Uterus (tissue), 2 donors: Measurements from ENCODE around the gene MYOZ3.

ENCODE experiments used
- CTCF ChIP-seq, 4 experiments: fragments of 200-600 bp in 2 of 4; fragments of 450-650 bp in 2 of 4; sonication (generic) in 2 of 4; IDR thresholded peaks; one replicate each; pipeline ENCODE4 v1.5.1; 2016 to 2019; ENCODE audit warnings: antibody characterized with exemption in 4 of 4, mild to moderate bottlenecking in 2 of 4, moderate library complexity in 1 of 4
- POLR2A ChIP-seq, 2 donors: fragments of 450-650 bp; IDR thresholded peaks; one replicate each; pipeline ENCODE4 v1.6.1; 2016; ENCODE audit warnings: antibody characterized with exemption in 2 of 2, mild to moderate bottlenecking in 1 of 2, moderate library complexity in 1 of 2

- TF ChIP-seq CTCF (IDR thresholded peaks at IDR 0.05) (no peak), POLR2A (IDR thresholded peaks at IDR 0.05) (no peak)
Observed at GRCh38 chr5:150618588-150619281, 42.3 kb upstream of the MYOZ3 start.
